ENCODE results near the gene RAB8A. TPM values are rescaled to one million over a fixed set of nuclear protein-coding genes. Genes with fewer than 3 reads are reported as not detected.

RAB8A gene
- total RNA-seq, 1 donor from 2014 or later: 175 TPM

- intact Hi-C loops (cut with micrococcal nuclease): no loop called here
These were observed 5.6 kb upstream of the RAB8A start for GRCh38 chr19:16106121-16106520.

DNA sequence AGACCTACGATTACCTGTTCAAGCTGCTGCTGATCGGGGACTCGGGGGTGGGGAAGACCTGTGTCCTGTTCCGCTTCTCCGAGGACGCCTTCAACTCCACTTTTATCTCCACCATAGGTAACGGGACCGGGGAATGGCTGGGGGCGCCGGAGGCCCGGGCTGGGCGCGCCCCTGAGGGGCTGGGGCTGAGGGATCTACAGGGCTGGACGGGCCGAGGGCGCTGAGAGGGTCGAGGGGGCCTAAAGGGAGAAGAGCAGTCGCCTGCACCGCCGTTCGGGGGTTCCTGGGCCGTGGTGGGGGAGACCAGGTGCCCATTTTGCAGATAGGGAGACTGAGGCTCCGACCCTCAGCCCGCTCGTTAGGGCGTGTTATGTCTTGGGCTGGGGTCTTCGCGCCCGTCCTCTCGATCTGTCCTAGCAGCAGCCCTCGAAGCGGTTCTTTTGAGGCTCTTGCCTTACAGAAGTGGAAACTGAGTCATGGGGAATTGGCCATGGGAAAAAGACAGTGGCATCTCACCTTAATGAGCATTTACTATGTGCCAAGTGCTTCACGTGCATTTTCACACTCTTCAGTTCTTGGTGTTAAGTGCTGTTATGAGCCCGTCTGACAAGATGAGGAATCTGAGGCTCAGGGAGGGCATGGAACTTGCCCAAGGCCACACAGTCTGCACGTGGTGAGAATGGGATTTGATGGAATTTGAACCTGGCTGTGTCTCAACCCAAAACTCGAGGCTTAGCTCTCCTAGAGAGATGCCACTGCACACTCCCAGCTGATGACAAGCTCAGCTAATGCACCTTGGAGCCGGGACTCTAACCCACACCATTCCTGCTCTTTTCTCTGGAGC, 442 bp downstream of the RAB8A start:
- intact Hi-C loops (cut with micrococcal nuclease): loop anchor here (1.0 to 10.0 kb wide), 17 partner anchors 7 to 987 kb away; partner anchors contain the start of genes AP1M1, C19orf44, CALR3 and FAM32A

GRCh38 chr19:16112778-16113177, 1.1 kb downstream of the RAB8A start:
- intact Hi-C loops (cut with micrococcal nuclease): loop anchor here (10.0 kb wide), 2 partner anchors 648 to 678 kb away; partner anchors contain the start of gene RASAL3

DNA sequence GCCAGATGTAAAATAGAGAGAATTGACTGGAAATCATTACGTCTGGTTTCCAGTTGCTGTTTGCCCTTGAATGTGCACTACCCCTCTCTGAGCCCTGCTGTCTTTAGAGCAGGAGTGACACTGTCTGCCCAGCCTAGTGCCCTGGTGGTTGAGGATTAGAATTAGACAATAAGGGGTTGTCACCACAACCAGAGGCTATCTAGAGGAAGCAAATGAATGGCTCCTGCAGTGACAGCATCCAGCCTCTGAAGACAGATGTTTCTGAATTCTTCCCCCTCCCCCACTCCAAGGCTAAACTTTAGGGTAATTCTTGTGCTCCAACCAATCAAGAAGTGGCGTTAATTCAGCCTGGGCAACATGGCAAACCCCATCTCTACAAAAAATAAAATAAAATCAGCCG, 2.0 kb downstream of the RAB8A start:
- intact Hi-C loops (cut with micrococcal nuclease): loop anchor here (10.0 kb wide), 2 partner anchors 649 to 679 kb away; partner anchors contain the start of gene RASAL3

GRCh38 chr19:16115301-16116039, 3.8 kb downstream of the RAB8A start:
- intact Hi-C loops (cut with micrococcal nuclease): loop anchor here (10.0 kb wide), 2 partner anchors 651 to 681 kb away; partner anchors contain the start of gene RASAL3

DNA sequence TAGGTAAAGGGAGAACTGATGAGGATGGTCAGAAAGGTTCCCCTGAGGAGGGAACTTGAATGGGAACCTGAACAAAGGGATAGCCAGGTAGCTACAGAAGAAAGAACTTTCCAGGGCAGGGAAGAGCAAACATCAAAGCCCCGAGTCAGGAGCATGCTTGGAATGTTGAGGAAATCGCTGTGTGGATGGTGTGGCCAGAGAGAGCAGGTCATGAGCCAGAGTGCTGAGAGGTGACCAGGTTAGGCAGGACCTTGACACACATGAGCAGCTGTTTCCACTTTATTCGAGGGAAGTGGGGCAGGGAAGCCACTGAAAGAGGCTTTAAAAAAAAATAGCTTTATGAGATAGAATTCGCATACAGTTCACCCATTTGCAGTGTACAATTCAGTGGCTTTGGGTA, 4.4 kb downstream of the RAB8A start:
- intact Hi-C loops (cut with micrococcal nuclease): loop anchor here (10.0 kb wide), 2 partner anchors 651 to 681 kb away; partner anchors contain the start of gene RASAL3

DNA sequence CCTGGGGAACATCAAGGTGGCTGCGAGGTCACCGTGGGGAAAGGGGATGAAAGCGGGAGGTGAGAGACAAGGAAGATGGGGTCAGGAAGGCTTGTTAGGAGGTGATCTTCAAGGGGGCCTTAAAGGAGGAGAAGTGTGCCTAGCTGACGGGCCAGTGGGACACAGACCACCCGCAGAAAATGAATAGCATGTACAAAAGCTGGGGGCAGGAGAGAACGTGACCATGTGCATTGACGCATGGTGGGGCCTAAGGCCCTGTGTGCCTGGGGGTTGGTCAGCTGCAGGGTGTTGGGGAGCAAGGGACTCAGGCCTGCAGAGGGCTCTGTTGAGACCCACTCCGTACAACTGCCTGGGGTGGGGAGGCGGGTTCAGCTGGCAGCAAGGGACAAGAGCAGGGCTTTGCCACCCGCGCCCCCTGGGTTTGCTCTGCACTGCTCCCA, 5.9 kb downstream of the RAB8A start:
- intact Hi-C loops (cut with micrococcal nuclease): loop anchor here (2.0 to 10.0 kb wide), 5 partner anchors 77 to 683 kb away; partner anchors contain the start of gene RASAL3

DNA sequence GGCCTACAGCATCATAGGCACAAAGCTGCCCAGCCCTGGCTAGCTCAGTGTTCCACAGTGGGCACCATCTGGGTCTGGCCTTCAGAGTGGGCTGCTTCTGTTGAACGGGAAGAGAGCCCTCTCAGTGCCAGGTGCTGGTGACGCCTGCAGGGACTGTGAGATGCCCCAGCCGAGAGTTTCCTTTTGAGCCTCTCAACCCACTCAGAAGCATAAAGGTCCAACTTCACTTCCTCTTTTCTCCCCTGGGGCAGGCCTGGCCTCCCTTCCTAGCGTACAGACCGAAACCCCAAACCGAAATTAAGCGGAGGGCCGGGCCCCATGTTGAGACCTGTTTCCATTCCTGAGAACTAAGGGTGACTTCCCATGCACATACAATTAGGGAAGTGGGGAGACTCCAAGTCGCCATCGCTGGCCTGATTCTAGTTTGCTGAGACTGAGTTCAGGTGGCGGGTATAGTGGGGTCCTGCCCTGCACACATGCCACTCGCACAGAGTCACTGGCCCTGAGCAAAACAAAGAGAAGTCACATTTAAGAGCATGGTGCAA, 6.9 kb downstream of the RAB8A start:
- intact Hi-C loops (cut with micrococcal nuclease): loop anchor here (1.0 to 10.0 kb wide), 9 partner anchors 7 to 684 kb away; partner anchors contain the start of genes FAM32A, HSH2D, RAB8A and RASAL3

GRCh38 chr19:16119075-16119857, 7.6 kb downstream of the RAB8A start:
- intact Hi-C loops (cut with micrococcal nuclease): loop anchor here (1.0 to 10.0 kb wide), 9 partner anchors 8 to 684 kb away; partner anchors contain the start of genes FAM32A, HSH2D, RAB8A and RASAL3

GRCh38 chr19:16121141-16121540, 9.5 kb downstream of the RAB8A start:
- intact Hi-C loops (cut with micrococcal nuclease): no loop called here

DNA sequence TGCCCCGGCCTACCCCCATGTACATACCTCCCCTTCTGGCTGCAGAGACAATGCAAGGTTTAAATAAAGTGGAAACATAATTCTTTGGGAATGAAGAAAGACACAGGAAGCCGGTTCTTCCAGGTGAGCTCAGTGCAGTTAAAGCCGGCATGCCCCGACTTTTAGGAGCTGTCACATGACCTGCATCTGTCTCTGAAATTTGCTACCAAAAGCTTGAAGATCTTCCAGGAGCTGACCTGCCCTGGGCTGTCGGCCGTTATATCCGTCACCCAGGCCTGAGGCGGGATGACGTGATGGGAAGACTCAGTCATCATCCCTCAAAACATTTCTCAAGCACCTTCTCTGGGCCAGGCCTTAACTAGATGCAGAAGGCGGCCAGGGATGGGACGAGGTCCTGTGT, 10.3 kb downstream of the RAB8A start:
- intact Hi-C loops (cut with micrococcal nuclease): no loop called here

DNA sequence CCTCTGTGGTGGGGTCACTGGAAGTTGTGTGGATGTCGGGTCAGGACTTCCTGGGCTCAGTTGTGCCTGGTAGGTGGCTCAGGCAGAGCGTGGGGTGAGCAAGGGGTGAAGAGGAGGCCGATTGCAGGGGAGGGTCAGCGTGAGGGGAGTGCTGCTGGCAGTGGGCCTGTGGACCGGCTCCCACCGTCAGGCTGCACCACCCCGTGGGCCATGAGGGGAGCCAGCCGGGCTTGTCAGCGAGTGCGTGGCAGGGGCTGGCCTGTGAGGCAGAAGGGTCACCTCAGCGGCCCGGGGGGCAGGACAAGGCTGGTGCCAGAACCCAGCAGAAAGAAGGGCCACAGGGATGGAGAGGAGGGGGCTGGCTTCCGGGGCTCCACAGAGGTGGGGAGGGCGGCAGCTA, 13.3 kb downstream of the RAB8A start:
- intact Hi-C loops (cut with micrococcal nuclease): no loop called here

DNA sequence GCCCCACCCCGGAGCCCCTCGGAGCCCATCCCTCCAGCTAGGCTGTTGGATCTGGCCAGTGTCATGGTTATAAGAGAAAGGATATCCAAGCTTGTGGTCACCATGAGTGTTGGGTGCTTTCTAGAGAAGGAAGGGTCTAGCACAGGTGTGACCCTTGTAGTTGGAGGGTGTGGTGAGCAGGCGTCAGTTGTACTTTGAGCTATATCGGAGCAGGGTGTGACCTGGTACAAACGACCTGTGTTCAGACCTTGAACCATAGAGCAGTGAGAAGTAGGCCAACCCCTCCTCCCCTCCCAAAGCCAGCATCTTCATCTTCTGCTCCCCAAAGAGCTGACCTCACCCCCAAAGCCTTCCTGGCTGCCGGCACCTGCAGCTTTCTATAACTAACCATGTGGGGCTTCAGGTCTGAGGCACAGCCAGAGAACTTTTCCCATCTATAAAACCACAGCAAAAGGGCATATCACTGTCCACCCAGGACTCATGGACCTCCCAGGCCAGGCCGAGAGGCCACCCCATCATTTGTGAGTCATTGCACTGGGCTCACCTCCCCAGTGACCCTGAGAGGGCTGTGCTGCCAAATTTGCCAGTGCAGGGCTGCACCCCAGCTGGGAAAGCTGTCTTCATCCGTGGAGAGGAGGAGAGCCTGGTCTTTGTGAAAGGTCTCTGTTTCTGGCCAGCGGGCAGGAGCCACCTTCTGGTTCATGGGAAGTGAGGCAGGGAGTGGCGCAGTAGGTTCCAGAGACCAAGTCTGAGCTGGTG, 14.2 kb downstream of the RAB8A start:
- intact Hi-C loops (cut with micrococcal nuclease): no loop called here

DNA sequence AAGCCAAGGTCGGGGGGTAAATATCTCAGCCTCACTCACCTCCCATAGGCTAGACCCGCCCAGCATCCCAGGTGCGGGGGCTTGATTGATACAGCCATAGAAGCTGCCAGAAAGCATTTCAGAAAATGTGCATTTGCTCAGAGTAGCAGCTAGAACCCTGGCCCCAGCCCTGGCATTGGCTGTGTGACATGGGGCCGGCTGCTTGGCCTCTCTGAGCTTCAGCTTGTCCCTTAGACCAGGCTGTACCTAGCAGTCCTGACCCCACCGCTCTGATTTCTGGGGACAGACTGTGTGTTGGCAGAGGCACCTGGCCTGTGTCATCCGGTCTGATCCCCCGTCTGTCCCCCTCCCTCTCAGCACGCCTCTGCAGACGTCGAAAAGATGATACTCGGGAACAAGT, 15.4 kb downstream of the RAB8A start:
- intact Hi-C loops (cut with micrococcal nuclease): no loop called here

GRCh38 chr19:16127776-16128371, 16.2 kb downstream of the RAB8A start:
- intact Hi-C loops (cut with micrococcal nuclease): no loop called here

GRCh38 chr19:16131648-16132047, 20.0 kb downstream of the RAB8A start:
- intact Hi-C loops (cut with micrococcal nuclease): no loop called here

DNA sequence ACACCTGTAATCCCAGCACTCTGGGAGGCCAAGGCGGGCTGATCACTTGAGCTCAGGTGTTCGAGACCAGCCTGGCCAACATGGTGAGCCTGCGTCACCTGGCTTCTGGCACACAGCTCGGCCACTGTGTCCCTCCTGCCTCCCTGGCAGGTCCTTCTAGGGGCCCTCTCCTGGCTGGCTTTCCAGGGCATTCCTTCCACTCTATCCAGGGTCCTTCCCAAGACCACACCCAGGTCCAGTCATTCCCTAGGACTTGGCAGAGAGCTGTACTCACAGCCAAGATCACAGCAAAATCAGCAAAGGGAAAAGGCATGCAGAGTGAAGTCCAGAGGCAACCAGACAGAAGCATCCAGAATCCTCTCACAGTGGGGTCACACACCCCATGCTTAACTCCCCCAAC, 22.1 kb downstream of the RAB8A start:
- intact Hi-C loops (cut with micrococcal nuclease): no loop called here

DNA sequence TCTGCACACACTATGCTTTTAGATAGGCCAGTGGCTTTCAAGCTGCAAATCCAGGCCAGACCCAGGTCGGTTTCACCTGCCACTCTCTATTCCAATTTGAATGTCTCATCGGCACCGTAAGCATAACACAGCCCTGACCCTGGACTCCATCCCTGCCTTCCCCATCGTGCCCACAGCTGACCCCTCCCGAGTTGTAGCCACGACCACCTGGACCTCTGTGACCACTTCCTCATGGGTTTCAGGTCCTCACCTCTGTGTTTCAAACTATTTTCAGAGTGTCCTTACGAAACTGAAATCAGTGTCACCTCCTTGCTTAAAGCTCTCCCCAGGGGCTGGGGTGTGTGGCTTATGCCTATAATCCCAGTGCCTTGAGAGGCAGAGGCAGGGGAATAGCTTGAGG, 22.8 kb downstream of the RAB8A start:
- intact Hi-C loops (cut with micrococcal nuclease): no loop called here

- intact Hi-C loops (cut with micrococcal nuclease): no loop called here
These were observed 23.9 kb downstream of the RAB8A start for GRCh38 chr19:16135430-16136127.

All from T-helper 1 cell treated with Interleukin-12 subunit alpha and Interleukin-12 subunit beta and Interleukin-4 antibody, amounts not matched to agents 30 ng/mL and 1 ng/mL, for 36 hours (primary cell).